GM03348 (cell line): Measurements from ENCODE around the gene CUBN.

ENCODE experiments used
- DNase-seq: peaks from one replicate; pipeline ENCODE4 v3.0.0; 2012; ENCODE audit warnings: low spot score

The CUBN gene

GRCh38 chr10:16916496-16916895, 213.1 kb downstream of the CUBN start:
- DNase-seq = no peak

GRCh38 chr10:16915300-16915699, 214.3 kb downstream of the CUBN start:
- no peak for DNase-seq

- no peak for DNase-seq
These were observed 216.3 kb downstream of the CUBN start for GRCh38 chr10:16913266-16913665.

GRCh38 chr10:16910793-16911164, 218.8 kb downstream of the CUBN start:
- DNase-seq = no peak

- no peak for DNase-seq
These were observed 219.4 kb downstream of the CUBN start for GRCh38 chr10:16909961-16910792.

- peak; percentile 7 for DNase-seq
These were observed 220.3 kb downstream of the CUBN start for GRCh38 chr10:16909271-16909767.

GRCh38 chr10:16907687-16908086, 221.9 kb downstream of the CUBN start:
- DNase-seq = no peak

GRCh38 chr10:16905320-16905719, 224.3 kb downstream of the CUBN start:
- DNase-seq = peak; percentile 41

GRCh38 chr10:16904639-16905061, 225.0 kb downstream of the CUBN start:
- peak; percentile 35 for DNase-seq

- DNase-seq = no peak
These were observed 225.6 kb downstream of the CUBN start for GRCh38 chr10:16904049-16904448.

GRCh38 chr10:16902606-16903005, 227.0 kb downstream of the CUBN start:
- no peak for DNase-seq

GRCh38 chr10:16901106-16901505, 228.5 kb downstream of the CUBN start:
- no peak for DNase-seq

- DNase-seq = no peak
These were observed 232.6 kb downstream of the CUBN start for GRCh38 chr10:16896993-16897392.

- DNase-seq = no peak
These were observed 234.8 kb downstream of the CUBN start for GRCh38 chr10:16894821-16895220.

- no peak for DNase-seq
These were observed 235.9 kb downstream of the CUBN start for GRCh38 chr10:16893664-16894063.

- DNase-seq = peak; percentile 63
These were observed 238.0 kb downstream of the CUBN start for GRCh38 chr10:16891375-16892313.

GRCh38 chr10:16890691-16891090, 238.9 kb downstream of the CUBN start:
- DNase-seq = no peak

- DNase-seq = no peak
These were observed 242.0 kb downstream of the CUBN start for GRCh38 chr10:16887565-16887964.

GRCh38 chr10:16886031-16886430, 243.6 kb downstream of the CUBN start:
- DNase-seq = no peak

GRCh38 chr10:16884497-16884896, 245.1 kb downstream of the CUBN start:
- DNase-seq = no peak

- no peak for DNase-seq
These were observed 246.5 kb downstream of the CUBN start for GRCh38 chr10:16883084-16883483.

GRCh38 chr10:16870331-16870730, 259.3 kb downstream of the CUBN start:
- DNase-seq = no peak

GRCh38 chr10:16867990-16868389, 261.6 kb downstream of the CUBN start:
- DNase-seq = no peak
